ENCODE results near the gene AHCYL2. TPM values are rescaled to one million over a fixed set of nuclear protein-coding genes. Genes with fewer than 3 reads are reported as not detected.

Gene AHCYL2
- total and polyA plus RNA-seq, 4 donors, result 7.9 to 19.9 (median 10.9) TPM

DNA sequence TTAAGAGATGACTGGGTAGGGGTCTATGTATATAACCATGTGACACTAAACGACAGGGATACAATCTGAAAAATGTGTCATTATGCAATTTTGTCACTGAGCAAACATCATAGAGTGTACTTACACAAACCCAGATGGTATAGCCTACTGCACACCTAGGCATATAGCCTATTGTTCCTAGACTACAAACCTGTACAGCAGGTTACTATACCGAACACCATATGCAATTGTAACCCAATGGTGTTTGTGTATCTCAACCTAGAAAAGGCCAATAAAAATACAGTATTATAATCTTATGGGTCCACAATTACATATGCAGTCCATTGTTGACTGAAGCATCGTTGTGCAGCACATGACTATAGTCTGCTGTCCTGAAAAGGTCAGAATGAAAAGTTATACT is 232.3 kb downstream of the AHCYL2 start:
- H3K27me3 ChIP-seq (ENCODE audit: control insufficient read depth in 1 of 2, insufficient read depth in 2 of 2, low read length in 1 of 2), result no peaks in the 10 kb centered on the region
- ATAC-seq (ENCODE audit: low FRiP score) (no peak), DNase-seq (no peak)
- H3K4me3 ChIP-seq (ENCODE audit: low read length in 2 of 2), result no peak overlapping the region
- H3K4me1 ChIP-seq (ENCODE audit: control insufficient read depth in 1 of 2, insufficient read depth in 2 of 2, low read length in 2 of 2), result no peaks in the 10 kb centered on the region
- 85 to 89% methylated on average over 3 of the region's 3 CpGs for WGBS, 2 donors
- H3K27ac ChIP-seq (ENCODE audit: low read depth in 1 of 2, low read length in 2 of 2), result no peak overlapping the region
- intact Hi-C loops (cut with DNase I), result no loop called here
- no peaks in the 10 kb centered on the region for H3K36me3 ChIP-seq (ENCODE audit: control insufficient read depth in 1 of 2, insufficient read depth in 2 of 2, low read length in 1 of 2)
- H3K9me3 ChIP-seq (ENCODE audit: control insufficient read depth, low read length), result no peaks in the 10 kb centered on the region

DNA sequence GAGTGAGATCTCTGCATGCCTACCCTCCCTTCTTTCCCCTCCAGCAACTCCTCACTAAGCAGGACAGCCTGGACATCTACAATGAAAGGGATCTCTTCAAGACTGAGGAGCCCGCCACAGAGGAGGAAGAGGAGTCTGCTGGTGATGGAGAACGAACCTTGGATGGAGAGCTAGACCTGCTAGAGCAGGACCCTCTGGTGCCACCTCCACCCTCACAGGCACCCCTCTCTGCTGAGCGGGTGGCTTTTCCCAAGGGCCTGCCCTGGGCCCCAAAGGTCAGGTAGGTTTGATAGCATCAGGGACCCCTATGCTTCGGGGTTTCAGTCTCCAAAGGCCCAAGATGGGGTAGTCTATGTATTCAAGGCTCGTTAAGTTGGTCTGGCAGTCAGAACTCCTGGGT is 233.3 kb downstream of the AHCYL2 start:
- Histone ChIP-seq H3K27me3 (ENCODE audit: control insufficient read depth in 1 of 2, insufficient read depth in 2 of 2, low read length in 1 of 2) (peaks cover 0 to 2% of the 10 kb centered on the region in 2 donors), H3K4me1 (ENCODE audit: control insufficient read depth in 1 of 2, insufficient read depth in 2 of 2, low read length in 2 of 2) (no peaks in the 10 kb centered on the region), H3K4me3 (ENCODE audit: low read length in 2 of 2) (no peak overlapping the region), H3K27ac (ENCODE audit: low read depth in 1 of 2, low read length in 2 of 2) (no peak overlapping the region), H3K36me3 (ENCODE audit: control insufficient read depth in 1 of 2, insufficient read depth in 2 of 2, low read length in 1 of 2) (no peaks in the 10 kb centered on the region), H3K9me3 (ENCODE audit: control insufficient read depth, low read length) (no peaks in the 10 kb centered on the region)
- intact Hi-C loops (cut with DNase I), result no loop called here
- no peak for ATAC-seq (ENCODE audit: low FRiP score)
- WGBS, 2 donors, result 96 to 97% methylated on average over 5 of the region's 5 CpGs
- no peak for DNase-seq

DNA sequence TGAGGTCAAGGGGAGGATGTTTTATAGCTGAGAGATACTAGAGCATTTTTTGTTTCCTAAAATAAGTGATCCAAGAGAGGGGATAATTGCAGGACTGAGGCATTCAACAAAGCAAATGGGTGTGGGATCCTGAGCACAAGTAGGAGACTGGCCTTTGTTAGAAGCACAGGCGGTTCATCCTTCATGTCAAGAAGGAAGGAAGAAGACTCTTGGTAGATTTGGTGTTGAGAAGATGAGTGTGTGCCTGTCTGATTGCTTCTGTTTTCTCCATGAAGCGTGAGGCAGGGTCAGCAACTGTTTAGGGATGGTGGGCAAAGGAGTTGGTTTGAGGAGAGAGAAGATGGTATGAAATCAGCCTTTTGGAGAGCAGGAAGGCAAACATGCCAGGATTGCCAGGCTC is 237.0 kb downstream of the AHCYL2 start:
- H3K27me3 ChIP-seq (ENCODE audit: control insufficient read depth in 1 of 2, insufficient read depth in 2 of 2, low read length in 1 of 2), result peaks cover 0 to 2% of the 10 kb centered on the region in 2 donors
- ATAC-seq (ENCODE audit: low FRiP score), result no peak
- WGBS, 2 donors, result 98 to 100% methylated on average over 2 of the region's 2 CpGs
- no peaks in the 10 kb centered on the region for H3K4me1 ChIP-seq (ENCODE audit: control insufficient read depth in 1 of 2, insufficient read depth in 2 of 2, low read length in 2 of 2)
- no peaks in the 10 kb centered on the region for H3K9me3 ChIP-seq (ENCODE audit: control insufficient read depth, low read length)
- no peak for DNase-seq
- H3K27ac ChIP-seq (ENCODE audit: low read depth in 1 of 2, low read length in 2 of 2), result no peak overlapping the region
- no peaks in the 10 kb centered on the region for H3K36me3 ChIP-seq (ENCODE audit: control insufficient read depth in 1 of 2, insufficient read depth in 2 of 2, low read length in 1 of 2)
- intact Hi-C loops (cut with DNase I), result no loop called here
- no peak overlapping the region for H3K4me3 ChIP-seq (ENCODE audit: low read length in 2 of 2)

DNA sequence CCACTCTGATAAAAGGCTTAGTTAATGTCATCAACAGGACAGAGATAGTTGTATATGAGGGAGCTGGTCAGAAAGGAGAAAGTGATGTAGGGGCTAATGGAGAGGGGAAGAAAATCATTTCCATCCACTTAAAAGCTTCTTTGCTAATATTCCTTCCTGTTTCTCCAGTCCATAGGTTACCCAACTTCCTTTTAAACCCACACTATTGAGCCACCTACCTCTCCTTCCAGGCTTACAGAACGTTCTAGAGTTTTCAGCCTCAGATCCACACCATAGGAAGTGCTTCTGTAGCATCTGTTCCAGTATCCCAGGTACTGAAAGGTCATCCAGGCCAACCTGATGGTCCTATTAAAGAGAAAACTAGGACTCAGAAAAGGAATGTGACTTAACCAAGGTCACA is 237.6 kb downstream of the AHCYL2 start:
- Histone ChIP-seq H3K4me1 (ENCODE audit: control insufficient read depth in 1 of 2, insufficient read depth in 2 of 2, low read length in 2 of 2) (no peaks in the 10 kb centered on the region), H3K9me3 (ENCODE audit: control insufficient read depth, low read length) (no peaks in the 10 kb centered on the region), H3K27ac (ENCODE audit: low read depth in 1 of 2, low read length in 2 of 2) (no peak overlapping the region), H3K4me3 (ENCODE audit: low read length in 2 of 2) (no peak overlapping the region), H3K36me3 (ENCODE audit: control insufficient read depth in 1 of 2, insufficient read depth in 2 of 2, low read length in 1 of 2) (no peaks in the 10 kb centered on the region), H3K27me3 (ENCODE audit: control insufficient read depth in 1 of 2, insufficient read depth in 2 of 2, low read length in 1 of 2) (peaks cover 0 to 2% of the 10 kb centered on the region in 2 donors)
- ATAC-seq (ENCODE audit: low FRiP score) (no peak), DNase-seq (no peak)
- 83 to 87% methylated on average over 1 of the region's 1 CpG for WGBS, 2 donors
- intact Hi-C loops (cut with DNase I), result no loop called here

DNA sequence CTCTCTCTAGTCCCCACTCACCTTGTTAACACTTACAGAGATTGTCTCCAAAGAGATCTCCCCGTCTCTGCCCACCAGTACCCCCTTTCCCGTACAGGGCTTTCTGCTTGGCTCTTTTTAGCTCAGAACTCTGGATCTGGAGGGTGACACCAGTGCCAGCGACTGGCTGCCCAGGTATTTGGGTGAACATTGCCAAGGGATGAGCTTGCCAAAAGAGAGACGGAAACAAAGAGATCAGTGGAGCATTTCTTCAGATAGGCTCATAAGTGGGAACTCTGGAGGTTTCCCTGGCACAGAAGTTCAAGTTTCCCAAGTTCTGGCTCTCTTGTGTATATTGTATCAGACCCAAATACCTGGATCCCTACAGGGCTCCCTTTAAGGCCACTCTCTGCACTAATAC is 239.4 kb downstream of the AHCYL2 start:
- peaks cover 0 to 2% of the 10 kb centered on the region in 2 donors for H3K27me3 ChIP-seq (ENCODE audit: control insufficient read depth in 1 of 2, insufficient read depth in 2 of 2, low read length in 1 of 2)
- no peak for ATAC-seq (ENCODE audit: low FRiP score)
- no peaks in the 10 kb centered on the region for H3K36me3 ChIP-seq (ENCODE audit: control insufficient read depth in 1 of 2, insufficient read depth in 2 of 2, low read length in 1 of 2)
- H3K4me3 ChIP-seq (ENCODE audit: low read length in 2 of 2), result no peak overlapping the region
- no peak for DNase-seq
- no peaks in the 10 kb centered on the region for H3K9me3 ChIP-seq (ENCODE audit: control insufficient read depth, low read length)
- 74 to 90% methylated on average over 4 of the region's 4 CpGs for WGBS, 2 donors
- H3K27ac ChIP-seq (ENCODE audit: low read depth in 1 of 2, low read length in 2 of 2), result no peak overlapping the region
- intact Hi-C loops (cut with DNase I), result no loop called here
- H3K4me1 ChIP-seq (ENCODE audit: control insufficient read depth in 1 of 2, insufficient read depth in 2 of 2, low read length in 2 of 2), result no peaks in the 10 kb centered on the region

DNA sequence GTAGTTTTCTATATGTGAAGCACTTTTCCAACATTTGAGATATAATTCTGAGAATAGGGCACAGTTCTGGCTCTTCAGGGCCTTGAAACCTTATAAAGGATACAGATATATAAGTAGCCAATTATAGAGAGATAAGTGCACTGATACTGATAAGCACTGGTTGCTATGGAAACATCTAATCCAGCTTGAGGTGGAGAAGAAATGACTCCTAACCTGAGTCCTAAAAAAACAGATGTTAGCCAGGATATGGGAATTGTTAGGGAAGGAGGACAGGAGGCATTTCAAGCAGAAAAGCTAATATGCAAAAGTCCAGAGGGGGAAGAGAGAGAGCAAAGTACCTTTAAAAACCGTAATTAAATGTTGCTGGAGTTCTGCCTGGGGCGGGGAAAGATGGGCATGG is 240.2 kb downstream of the AHCYL2 start:
- intact Hi-C loops (cut with DNase I), result no loop called here
- H3K36me3 ChIP-seq (ENCODE audit: control insufficient read depth in 1 of 2, insufficient read depth in 2 of 2, low read length in 1 of 2), result no peaks in the 10 kb centered on the region
- H3K9me3 ChIP-seq (ENCODE audit: control insufficient read depth, low read length), result no peaks in the 10 kb centered on the region
- no peak for ATAC-seq (ENCODE audit: low FRiP score)
- no peak for DNase-seq
- no peak overlapping the region for H3K27ac ChIP-seq (ENCODE audit: low read depth in 1 of 2, low read length in 2 of 2)
- no peaks in the 10 kb centered on the region for H3K4me1 ChIP-seq (ENCODE audit: control insufficient read depth in 1 of 2, insufficient read depth in 2 of 2, low read length in 2 of 2)
- 77 to 79% methylated on average over 2 of the region's 2 CpGs for WGBS, 2 donors
- no peak overlapping the region for H3K4me3 ChIP-seq (ENCODE audit: low read length in 2 of 2)
- peaks cover 0 to 2% of the 10 kb centered on the region in 2 donors for H3K27me3 ChIP-seq (ENCODE audit: control insufficient read depth in 1 of 2, insufficient read depth in 2 of 2, low read length in 1 of 2)

DNA sequence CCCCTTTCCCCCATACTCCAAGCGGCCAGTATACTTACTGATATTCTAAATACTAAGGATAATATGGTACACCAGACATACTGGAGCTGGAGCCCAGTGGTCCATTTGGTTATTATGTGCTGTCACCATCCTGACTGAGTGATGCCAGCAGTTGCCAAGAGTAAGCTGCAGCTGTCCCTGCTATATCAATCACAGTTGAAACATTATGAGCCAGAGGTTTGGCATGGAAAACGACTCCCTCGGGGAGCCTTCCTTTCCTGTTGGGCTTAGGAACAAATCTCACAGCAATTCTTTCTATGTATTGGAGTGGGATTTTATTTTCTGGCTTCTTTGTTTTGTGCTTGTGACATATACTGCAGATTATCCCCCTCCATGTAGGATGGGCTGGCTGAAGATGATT is 242.0 kb downstream of the AHCYL2 start:
- H3K36me3 ChIP-seq (ENCODE audit: control insufficient read depth in 1 of 2, insufficient read depth in 2 of 2, low read length in 1 of 2), result no peaks in the 10 kb centered on the region
- no peaks in the 10 kb centered on the region for H3K9me3 ChIP-seq (ENCODE audit: control insufficient read depth, low read length)
- 53 to 65% methylated on average over 3 of the region's 3 CpGs for WGBS, 2 donors
- no peak for DNase-seq
- no peaks in the 10 kb centered on the region for H3K4me1 ChIP-seq (ENCODE audit: control insufficient read depth in 1 of 2, insufficient read depth in 2 of 2, low read length in 2 of 2)
- H3K27me3 ChIP-seq (ENCODE audit: control insufficient read depth in 1 of 2, insufficient read depth in 2 of 2, low read length in 1 of 2), result peaks cover 0 to 2% of the 10 kb centered on the region in 2 donors
- intact Hi-C loops (cut with DNase I), result no loop called here
- no peak overlapping the region for H3K4me3 ChIP-seq (ENCODE audit: low read length in 2 of 2)
- ATAC-seq (ENCODE audit: low FRiP score), result no peak
- H3K27ac ChIP-seq (ENCODE audit: low read depth in 1 of 2, low read length in 2 of 2), result no peak overlapping the region

DNA sequence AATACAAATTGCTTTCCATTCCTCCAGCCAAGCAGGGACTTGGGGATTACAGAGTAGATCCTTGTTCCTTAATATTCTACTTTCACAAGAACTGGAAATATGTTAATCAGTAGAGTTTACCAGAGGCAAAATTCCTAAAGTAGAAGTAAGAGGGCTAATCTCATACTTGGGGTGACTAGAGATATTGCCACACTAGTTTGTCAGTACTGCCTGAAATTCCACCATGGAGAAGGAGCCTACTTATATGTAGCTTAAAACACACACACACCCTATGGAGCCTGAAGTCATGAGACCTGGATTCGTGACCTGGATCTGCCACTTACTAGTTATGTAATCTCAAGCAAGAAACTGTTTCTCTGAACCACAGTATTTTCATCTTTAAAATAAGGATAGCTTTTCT is 243.3 kb downstream of the AHCYL2 start:
- Histone ChIP-seq H3K36me3 (ENCODE audit: control insufficient read depth in 1 of 2, insufficient read depth in 2 of 2, low read length in 1 of 2) (no peaks in the 10 kb centered on the region), H3K4me3 (ENCODE audit: low read length in 2 of 2) (no peak overlapping the region), H3K27ac (ENCODE audit: low read depth in 1 of 2, low read length in 2 of 2) (no peak overlapping the region), H3K4me1 (ENCODE audit: control insufficient read depth in 1 of 2, insufficient read depth in 2 of 2, low read length in 2 of 2) (no peaks in the 10 kb centered on the region), H3K9me3 (ENCODE audit: control insufficient read depth, low read length) (no peaks in the 10 kb centered on the region), H3K27me3 (ENCODE audit: control insufficient read depth in 1 of 2, insufficient read depth in 2 of 2, low read length in 1 of 2) (no peaks in the 10 kb centered on the region)
- ATAC-seq (ENCODE audit: low FRiP score) (no peak), DNase-seq (no peak)
- intact Hi-C loops (cut with DNase I), result no loop called here
- WGBS, 2 donors, result 83 to 89% methylated on average over 1 of the region's 1 CpG

DNA sequence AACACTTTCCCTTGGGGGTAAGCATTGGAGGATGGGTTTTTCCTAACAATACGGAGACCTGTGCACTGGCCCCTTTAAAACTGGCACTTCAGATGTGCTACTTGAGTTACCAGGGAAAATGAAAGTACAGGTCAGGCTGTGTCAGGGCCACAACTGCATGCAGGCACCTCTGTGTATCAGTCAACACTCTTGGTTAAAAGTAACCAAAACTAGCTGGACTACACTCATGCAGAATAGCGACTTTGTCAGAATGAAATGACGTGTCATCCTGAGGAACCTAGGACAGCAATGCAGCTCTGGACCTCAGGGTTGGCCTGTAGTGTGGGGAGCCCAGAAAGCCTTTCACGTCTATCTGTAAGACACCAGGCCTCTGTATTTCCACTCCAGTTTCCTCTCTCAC is 243.7 kb downstream of the AHCYL2 start:
- intact Hi-C loops (cut with DNase I), result no loop called here
- no peak for DNase-seq
- H3K4me1 ChIP-seq (ENCODE audit: control insufficient read depth in 1 of 2, insufficient read depth in 2 of 2, low read length in 2 of 2), result no peaks in the 10 kb centered on the region
- H3K9me3 ChIP-seq (ENCODE audit: control insufficient read depth, low read length), result no peaks in the 10 kb centered on the region
- WGBS, 2 donors, result 88 to 89% methylated on average over 4 of the region's 4 CpGs
- H3K27ac ChIP-seq (ENCODE audit: low read depth in 1 of 2, low read length in 2 of 2), result no peak overlapping the region
- no peaks in the 10 kb centered on the region for H3K27me3 ChIP-seq (ENCODE audit: control insufficient read depth in 1 of 2, insufficient read depth in 2 of 2, low read length in 1 of 2)
- H3K36me3 ChIP-seq (ENCODE audit: control insufficient read depth in 1 of 2, insufficient read depth in 2 of 2, low read length in 1 of 2), result no peaks in the 10 kb centered on the region
- H3K4me3 ChIP-seq (ENCODE audit: low read length in 2 of 2), result no peak overlapping the region
- no peak for ATAC-seq (ENCODE audit: low FRiP score)

Data from aorta (tissue), 5 donors.